H9 (cell line): ENCODE results near the gene DSTN. TPM values are rescaled to one million over a fixed set of nuclear protein-coding genes. Genes with fewer than 3 reads are reported as not detected.

ENCODE experiments used
- DNase-seq: peaks from one replicate; pipeline ENCODE4 v3.0.0-alpha.2; 2017
- H2AFZ ChIP-seq: one replicate; pipeline ENCODE4 v1.6.1; 2013; ENCODE audit warnings: mild to moderate bottlenecking, low read length, control low read depth, moderate library complexity
- H2AK5ac ChIP-seq: 2 replicates; pipeline ENCODE4 v1.6.1; 2013; ENCODE audit warnings: low read length, control low read depth, mixed read lengths; ENCODE audit not compliant: insufficient read length
- H2BK120ac ChIP-seq: one replicate; pipeline ENCODE4 v1.6.1; 2013; ENCODE audit warnings: low read depth, mild to moderate bottlenecking, low read length, control low read depth, inconsistent platforms; ENCODE audit not compliant: poor library complexity, severe bottlenecking
- H2BK12ac ChIP-seq: 2 replicates; pipeline ENCODE4 v1.6.1; 2013; ENCODE audit warnings: low read length, control low read depth, mixed read lengths, low read depth; ENCODE audit not compliant: insufficient read length
- H2BK15ac ChIP-seq: 2 replicates; pipeline ENCODE4 v1.6.1; 2013; ENCODE audit warnings: low read depth, low read length, control low read depth
- H2BK20ac ChIP-seq: one replicate; pipeline ENCODE4 v1.6.1; 2013; ENCODE audit warnings: low read depth, mild to moderate bottlenecking, low read length, control low read depth, inconsistent platforms; ENCODE audit not compliant: poor library complexity, severe bottlenecking
- H2BK5ac ChIP-seq: 2 replicates; pipeline ENCODE4 v1.6.1; 2013; ENCODE audit warnings: low read length, control low read depth, mixed read lengths; ENCODE audit not compliant: insufficient read length
- H3K14ac ChIP-seq: 2 replicates; pipeline ENCODE4 v1.6.1; 2013; ENCODE audit warnings: low read length, control low read depth; ENCODE audit not compliant: insufficient read depth
- H3K18ac ChIP-seq: 2 replicates; pipeline ENCODE4 v1.6.1; 2013; ENCODE audit warnings: low read depth, mild to moderate bottlenecking, mixed read lengths, low read length, control low read depth; ENCODE audit not compliant: insufficient read length
- H3K23ac ChIP-seq: 2 replicates; pipeline ENCODE4 v1.6.1; 2013; ENCODE audit warnings: low read length, control low read depth, mixed read lengths, low read depth; ENCODE audit not compliant: insufficient read length
- H3K23me2 ChIP-seq: 2 replicates; pipeline ENCODE4 v1.6.1; 2013; ENCODE audit warnings: low read depth, mild to moderate bottlenecking, mixed read lengths, low read length, control low read depth; ENCODE audit not compliant: insufficient read length, poor library complexity, severe bottlenecking
- H3K27ac ChIP-seq: 2 replicates; pipeline ENCODE4 v1.5.1; 2013; ENCODE audit warnings: low read length, control low read depth, mixed read lengths, low read depth; ENCODE audit not compliant: insufficient read length
- H3K27me3 ChIP-seq: 2 replicates; pipeline ENCODE4 v1.6.1; 2013; ENCODE audit warnings: low read length, control low read depth, inconsistent platforms; ENCODE audit not compliant: insufficient read depth
- H3K4ac ChIP-seq: 2 replicates; pipeline ENCODE4 v1.6.1; 2013; ENCODE audit warnings: low read depth, mild to moderate bottlenecking, control low read depth, inconsistent platforms, low read length, moderate library complexity
- H3K4me1 ChIP-seq: 2 replicates; pipeline ENCODE4 v1.6.1; 2013; ENCODE audit warnings: low read length, control low read depth, inconsistent platforms; ENCODE audit not compliant: insufficient read depth
- H3K4me2 ChIP-seq: 2 replicates; pipeline ENCODE4 v1.6.1; 2013; ENCODE audit warnings: low read length, control low read depth, mixed read lengths; ENCODE audit not compliant: insufficient read length, insufficient read depth
- H3K56ac ChIP-seq: 2 replicates; pipeline ENCODE4 v1.6.1; 2013; ENCODE audit warnings: low read depth, mild to moderate bottlenecking, mixed read lengths, low read length, control low read depth; ENCODE audit not compliant: insufficient read length
- H3K79me1 ChIP-seq: 2 replicates; pipeline ENCODE4 v1.6.1; 2013; ENCODE audit warnings: low read depth, mild to moderate bottlenecking, moderate library complexity, low read length, control low read depth, inconsistent platforms; ENCODE audit not compliant: insufficient read depth, poor library complexity, severe bottlenecking
- H3K79me2 ChIP-seq: 2 replicates; pipeline ENCODE4 v1.6.1; 2013; ENCODE audit warnings: low read length, control low read depth, inconsistent platforms; ENCODE audit not compliant: insufficient read depth
- H3K9ac ChIP-seq: 2 replicates; pipeline ENCODE4 v1.6.1; 2013; ENCODE audit warnings: low read length, control low read depth, mixed read lengths; ENCODE audit not compliant: insufficient read length; ENCODE audit errors: extremely low read depth
- H3K9me3 ChIP-seq: one replicate; pipeline ENCODE4 v1.6.1; 2013; ENCODE audit warnings: low read depth, low read length, inconsistent platforms; ENCODE audit not compliant: control insufficient read depth
- H3T11ph ChIP-seq: one replicate; pipeline ENCODE4 v1.6.1; 2013; ENCODE audit warnings: mild to moderate bottlenecking, low read length, control low read depth, inconsistent platforms
- H4K20me1 ChIP-seq: one replicate; pipeline ENCODE4 v1.6.1; 2013; ENCODE audit not compliant: control insufficient read depth, insufficient read length, insufficient read depth
- H4K5ac ChIP-seq: 2 replicates; pipeline ENCODE4 v1.6.1; 2013; ENCODE audit warnings: low read depth, mild to moderate bottlenecking, mixed read lengths, low read length, control low read depth; ENCODE audit not compliant: insufficient read length
- H4K8ac ChIP-seq: replicated peaks from 2 replicates; pipeline ENCODE4 v1.6.1; 2013; ENCODE audit warnings: low read length, control low read depth, mixed read lengths, low read depth; ENCODE audit not compliant: insufficient read length
- H4K91ac ChIP-seq: 2 replicates; pipeline ENCODE4 v1.6.1; 2013; ENCODE audit warnings: low read depth, mild to moderate bottlenecking, moderate library complexity, mixed read lengths, low read length, control low read depth; ENCODE audit not compliant: insufficient read length
- H3K27ac Mint-ChIP-seq, 3 experiments: 2 replicates in 2 of 3; 3 replicates in 1 of 3; pipeline ENCODE4 v1.8.0; 2020 to 2021; ENCODE audit warnings: mixed read lengths in 3 of 3, mild to moderate bottlenecking in 1 of 3, moderate library complexity in 1 of 3
- H3K27me3 Mint-ChIP-seq: 2 replicates; pipeline ENCODE4 v1.8.0; 2021; ENCODE audit warnings: low read depth, mild to moderate bottlenecking, moderate library complexity, mixed read lengths
- H3K36me3 Mint-ChIP-seq, 3 experiments: 2 replicates in 2 of 3; 3 replicates in 1 of 3; pipeline ENCODE4 v1.8.0; 2020 to 2021; ENCODE audit warnings: low read depth in 3 of 3, mixed read lengths in 3 of 3; ENCODE audit not compliant: insufficient read depth in 1 of 3
- H3K4me1 Mint-ChIP-seq, 2 experiments: 2 replicates each; pipeline ENCODE4 v1.8.0; 2020; ENCODE audit warnings: mixed read lengths in 2 of 2
- H3K4me3 Mint-ChIP-seq, 2 experiments: 2 replicates in 1 of 2; 3 replicates in 1 of 2; pipeline ENCODE4 v1.8.0; 2020 to 2021; ENCODE audit warnings: mild to moderate bottlenecking in 2 of 2, mixed read lengths in 2 of 2, moderate library complexity in 1 of 2
- H3K9me3 Mint-ChIP-seq, 2 experiments: 2 replicates in 1 of 2; 3 replicates in 1 of 2; pipeline ENCODE4 v1.8.0; 2020; ENCODE audit warnings: mild to moderate bottlenecking in 2 of 2, mixed read lengths in 2 of 2, moderate library complexity in 1 of 2
- WGBS: extraction: QIAGEN DNeasy Blood & Tissue Kit; methylation state at CpG from one replicate; pipeline ENCODE4 v1.1.7; 2013; ENCODE audit warnings: missing lambda C conversion rate, low lambda C conversion rate, mixed read lengths; ENCODE audit not compliant: insufficient read length; ENCODE audit errors: extremely low coverage; 5-methylcytosine and 5-hydroxymethylcytosine counted together
- total RNA-seq: library from RNA; stranded (reverse); gene quantifications from 2 replicates; pipeline ENCODE4 v1.2.1, GENCODE V29; 2021
- TF ChIP-seq, protein P1 (sequence below): fragments of 200-600 bp; sonication (generic); conservative IDR thresholded peaks from 3 replicates; pipeline ENCODE4 v1.8.0; 2021; ENCODE audit warnings: antibody characterized with exemption, mild to moderate bottlenecking

DSTN gene
- total RNA-seq, 1 experiment from 2014 or later: 145 TPM

DNA sequence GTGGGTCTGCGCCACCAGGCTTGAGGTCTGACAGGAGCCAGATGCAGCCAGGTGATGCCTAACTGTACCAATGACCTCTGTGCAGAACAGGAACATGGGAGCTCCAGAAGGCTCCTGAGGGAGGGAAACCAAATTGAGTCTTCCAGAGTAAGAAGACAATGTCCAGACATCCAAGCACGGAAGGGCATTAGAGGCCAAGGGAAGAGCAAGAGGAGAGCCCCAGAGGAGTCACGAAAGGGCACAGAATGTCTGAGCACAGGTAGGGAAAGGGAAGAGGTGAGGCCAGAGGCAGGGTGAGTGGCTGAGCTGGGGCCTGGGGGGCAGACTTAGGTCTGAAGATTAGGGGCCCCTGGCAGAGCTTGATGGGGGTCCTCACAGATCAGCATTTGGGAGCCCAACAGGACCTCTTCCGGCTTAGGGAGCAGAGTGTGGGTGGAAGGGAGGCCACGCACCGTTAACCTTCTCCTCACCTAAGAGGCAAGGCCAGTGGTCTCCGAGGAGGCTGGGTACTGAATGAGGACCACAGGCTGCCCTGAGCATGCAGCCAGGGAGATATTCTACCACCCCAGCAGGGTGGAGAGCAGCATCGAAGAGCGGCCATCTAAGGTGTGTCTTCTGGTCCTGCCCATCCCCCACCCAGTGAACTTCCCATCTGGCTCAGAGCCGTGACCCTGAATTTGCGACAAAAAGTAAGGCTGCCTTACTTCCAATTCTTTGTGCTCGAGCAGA is 70.4 kb downstream of the DSTN start:
- peak overlapping the region in 1 of 3 experiments; percentile 47; a peak in 2 of 7 replicates for H3K27ac Mint-ChIP-seq
- H3K79me2 ChIP-seq: peaks cover 2% of the 10 kb centered on the region; the same call in 1 of the 2 replicates
- no peak overlapping the region for H4K5ac ChIP-seq
- H3K9ac ChIP-seq: no peak overlapping the region
- H3K27ac ChIP-seq: no peak overlapping the region
- no peak overlapping the region for H3K23ac ChIP-seq
- no peak overlapping the region for H3K56ac ChIP-seq
- H3K79me1 ChIP-seq: no peaks in the 10 kb centered on the region
- no peaks in the 10 kb centered on the region for H3K27me3 ChIP-seq
- no peak overlapping the region for H4K8ac ChIP-seq
- H3K4me1 Mint-ChIP-seq: peaks cover 11 to 27% of the 10 kb centered on the region in 2 experiments
- H4K20me1 ChIP-seq: no peaks in the 10 kb centered on the region
- no peaks in the 10 kb centered on the region for H3K9me3 ChIP-seq
- H2BK15ac ChIP-seq: no peak overlapping the region
- TF ChIP-seq, protein P1, sequence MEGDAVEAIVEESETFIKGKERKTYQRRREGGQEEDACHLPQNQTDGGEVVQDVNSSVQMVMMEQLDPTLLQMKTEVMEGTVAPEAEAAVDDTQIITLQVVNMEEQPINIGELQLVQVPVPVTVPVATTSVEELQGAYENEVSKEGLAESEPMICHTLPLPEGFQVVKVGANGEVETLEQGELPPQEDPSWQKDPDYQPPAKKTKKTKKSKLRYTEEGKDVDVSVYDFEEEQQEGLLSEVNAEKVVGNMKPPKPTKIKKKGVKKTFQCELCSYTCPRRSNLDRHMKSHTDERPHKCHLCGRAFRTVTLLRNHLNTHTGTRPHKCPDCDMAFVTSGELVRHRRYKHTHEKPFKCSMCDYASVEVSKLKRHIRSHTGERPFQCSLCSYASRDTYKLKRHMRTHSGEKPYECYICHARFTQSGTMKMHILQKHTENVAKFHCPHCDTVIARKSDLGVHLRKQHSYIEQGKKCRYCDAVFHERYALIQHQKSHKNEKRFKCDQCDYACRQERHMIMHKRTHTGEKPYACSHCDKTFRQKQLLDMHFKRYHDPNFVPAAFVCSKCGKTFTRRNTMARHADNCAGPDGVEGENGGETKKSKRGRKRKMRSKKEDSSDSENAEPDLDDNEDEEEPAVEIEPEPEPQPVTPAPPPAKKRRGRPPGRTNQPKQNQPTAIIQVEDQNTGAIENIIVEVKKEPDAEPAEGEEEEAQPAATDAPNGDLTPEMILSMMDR: no peak
- H2BK12ac ChIP-seq: no peak overlapping the region
- no peak overlapping the region for H2AFZ ChIP-seq
- WGBS: no CpG with 5 or more reads among the region's 12 CpGs
- H3K27me3 Mint-ChIP-seq: no peaks in the 10 kb centered on the region
- H2AK5ac ChIP-seq: no peak overlapping the region
- no peaks in the 10 kb centered on the region for H3K4me1 ChIP-seq
- no peak overlapping the region for H2BK120ac ChIP-seq
- H3K36me3 Mint-ChIP-seq: peaks cover 24 to 35% (median 28%) of the 10 kb centered on the region in 3 experiments; a peak in 6 of 7 replicates
- no peak overlapping the region for H2BK5ac ChIP-seq
- H3K23me2 ChIP-seq: no peaks in the 10 kb centered on the region
- H3K18ac ChIP-seq: no peak overlapping the region
- no peak for DNase-seq
- no peak overlapping the region for H3K14ac ChIP-seq
- H3K4me3 Mint-ChIP-seq: no peak overlapping the region
- H3K4ac ChIP-seq: no peak overlapping the region
- H4K91ac ChIP-seq: no peak overlapping the region
- H3K9me3 Mint-ChIP-seq: no peaks in the 10 kb centered on the region
- H3T11ph ChIP-seq: no peak overlapping the region
- H2BK20ac ChIP-seq: no peak overlapping the region
- no peak overlapping the region for H3K4me2 ChIP-seq
